Naive B cell (primary cell): ENCODE results near the gene ORC3. TPM values are rescaled to one million over a fixed set of nuclear protein-coding genes. Genes with fewer than 3 reads are reported as not detected.

ENCODE experiments used
- ATAC-seq, 2 donors: fragments of 150-1000 bp; cut with Tn5 transposase; 2 replicates each; pipeline ENCODE4 v1.10.0; 2021; ENCODE audit warnings: low read depth in 2 of 2, mild to moderate bottlenecking in 2 of 2, moderate library complexity in 2 of 2
- DNase-seq: peaks from one replicate; pipeline ENCODE4 v3.0.0; 2022
- H3K27ac Mint-ChIP-seq, 6 donors: one replicate each; pipeline ENCODE4 v1.8.0; 2020 to 2022; ENCODE audit warnings: mild to moderate bottlenecking in 6 of 6, mixed read lengths in 6 of 6, moderate library complexity in 5 of 6, inconsistent platforms in 2 of 6
- H3K27me3 Mint-ChIP-seq, 3 donors: one replicate each; pipeline ENCODE4 v1.8.0; 2021 to 2022; ENCODE audit warnings: mixed read lengths in 3 of 3, mild to moderate bottlenecking in 1 of 3
- H3K36me3 Mint-ChIP-seq, 2 donors: one replicate each; pipeline ENCODE4 v1.8.0; 2020 to 2022; ENCODE audit warnings: mixed read lengths in 2 of 2, inconsistent platforms in 1 of 2, mild to moderate bottlenecking in 1 of 2
- H3K4me1 Mint-ChIP-seq, 3 donors: one replicate each; pipeline ENCODE4 v1.8.0; 2020 to 2022; ENCODE audit warnings: mixed read lengths in 3 of 3, inconsistent platforms in 1 of 3, mild to moderate bottlenecking in 1 of 3, moderate library complexity in 1 of 3
- H3K4me3 Mint-ChIP-seq, 8 donors: one replicate each; pipeline ENCODE4 v1.8.0; 2020 to 2022; ENCODE audit warnings: mild to moderate bottlenecking in 8 of 8, mixed read lengths in 8 of 8, moderate library complexity in 8 of 8, inconsistent platforms in 2 of 8
- H3K9me3 Mint-ChIP-seq, 7 donors: one replicate each; pipeline ENCODE4 v1.8.0; 2020 to 2022; ENCODE audit warnings: mixed read lengths in 7 of 7, mild to moderate bottlenecking in 5 of 7, inconsistent platforms in 2 of 7, moderate library complexity in 1 of 7
- polyA plus RNA-seq, 6 donors: library from polyadenylated mRNA; unstranded; fragments of 300-500 nt; fragmentation: Illumina TruSeq; gene quantifications; one replicate each; pipeline ENCODE4 v1.2.3, GENCODE V29; 2021; ENCODE audit warnings: low read depth in 6 of 6

The ORC3 gene
- polyA plus RNA-seq, 6 donors from 2014 or later = 34.4 to 68.4 (median 38.8) TPM

GRCh38 chr6:87618531-87618930, 28.6 kb downstream of the ORC3 start:
- DNase-seq = no peak
- no peaks in the 10 kb centered on the region for H3K27me3 Mint-ChIP-seq
- peaks cover 0 to 3% (median 0%) of the 10 kb centered on the region in 7 donors for H3K9me3 Mint-ChIP-seq
- H3K4me1 Mint-ChIP-seq = no peaks in the 10 kb centered on the region
- no peak overlapping the region for H3K4me3 Mint-ChIP-seq
- peaks cover 16 to 20% of the 10 kb centered on the region in 2 donors for H3K36me3 Mint-ChIP-seq
- ATAC-seq = no peak
- peak overlapping the region in 1 of 6 donors; percentile 85 for H3K27ac Mint-ChIP-seq

DNA sequence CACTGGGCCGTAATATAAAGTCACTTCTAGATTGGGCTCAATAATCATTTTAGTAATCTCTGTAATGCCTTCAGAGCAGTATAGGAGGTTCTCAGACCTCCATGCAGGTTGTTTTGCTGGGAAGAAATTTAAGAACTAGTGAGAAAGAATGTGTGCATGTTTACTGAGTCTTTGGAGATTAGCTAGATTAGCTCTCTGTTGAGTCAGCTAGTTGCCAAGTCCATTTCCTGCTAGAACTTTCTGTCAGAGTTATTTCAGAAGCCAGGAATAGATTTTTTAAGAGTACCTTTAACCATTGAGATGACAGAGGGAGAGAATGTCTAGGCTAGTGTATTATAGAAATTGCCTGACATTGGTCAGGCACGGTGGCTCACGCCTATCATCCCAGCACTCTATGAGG, 33.3 kb downstream of the ORC3 start:
- H3K4me3 Mint-ChIP-seq = no peak overlapping the region
- no peak overlapping the region for H3K27ac Mint-ChIP-seq
- no peaks in the 10 kb centered on the region for H3K4me1 Mint-ChIP-seq
- no peaks in the 10 kb centered on the region for H3K27me3 Mint-ChIP-seq
- ATAC-seq (no peak), DNase-seq (no peak)
- no peaks in the 10 kb centered on the region for H3K9me3 Mint-ChIP-seq
- H3K36me3 Mint-ChIP-seq = peaks cover 0 to 20% of the 10 kb centered on the region in 2 donors

GRCh38 chr6:87628424-87628823, 38.5 kb downstream of the ORC3 start:
- H3K27ac Mint-ChIP-seq = no peak overlapping the region
- no peak overlapping the region for H3K4me3 Mint-ChIP-seq

DNA sequence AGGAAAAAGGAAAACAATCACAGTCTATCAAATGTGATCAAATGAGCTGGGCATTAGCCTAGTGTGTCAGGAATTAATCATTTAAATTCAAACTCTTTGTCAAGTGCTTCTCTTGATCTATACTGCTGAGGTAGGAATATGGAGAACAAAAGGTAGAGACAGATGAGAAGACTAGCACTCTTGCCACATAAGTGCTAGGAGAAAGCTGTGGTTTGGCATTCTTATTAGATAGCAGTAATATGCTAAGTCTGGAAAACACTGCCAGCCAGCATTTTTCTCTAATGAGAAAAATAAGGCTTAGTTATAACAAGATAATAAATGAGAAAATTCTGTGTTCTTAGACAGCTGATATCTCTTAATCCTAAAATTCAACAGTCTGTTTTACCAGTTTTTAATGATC, 38.9 kb downstream of the ORC3 start:
- no peak overlapping the region for H3K27ac Mint-ChIP-seq
- no peaks in the 10 kb centered on the region for H3K4me1 Mint-ChIP-seq
- ATAC-seq = no peak
- no peaks in the 10 kb centered on the region for H3K27me3 Mint-ChIP-seq
- H3K36me3 Mint-ChIP-seq = peaks cover 0 to 13% of the 10 kb centered on the region in 2 donors
- H3K4me3 Mint-ChIP-seq = no peak overlapping the region
- H3K9me3 Mint-ChIP-seq = no peaks in the 10 kb centered on the region
- DNase-seq = no peak

More at GRCh38 chr6:87628424-87628823, 38.5 kb downstream of the ORC3 start:
- DNase-seq (no peak), ATAC-seq (no peak)
- Mint-ChIP-seq H3K27me3 (no peaks in the 10 kb centered on the region), H3K9me3 (no peaks in the 10 kb centered on the region), H3K4me1 (no peaks in the 10 kb centered on the region), H3K36me3 (peaks cover 0 to 16% of the 10 kb centered on the region in 2 donors)

GRCh38 chr6:87630746-87631145, 40.8 kb downstream of the ORC3 start:
- Mint-ChIP-seq H3K27ac (peak overlapping the region in 1 of 6 donors; percentile 72), H3K4me1 (no peaks in the 10 kb centered on the region), H3K9me3 (no peaks in the 10 kb centered on the region), H3K4me3 (no peak overlapping the region), H3K27me3 (no peaks in the 10 kb centered on the region), H3K36me3 (peaks cover 0 to 15% of the 10 kb centered on the region in 2 donors)
- DNase-seq (no peak), ATAC-seq (no peak)

DNA sequence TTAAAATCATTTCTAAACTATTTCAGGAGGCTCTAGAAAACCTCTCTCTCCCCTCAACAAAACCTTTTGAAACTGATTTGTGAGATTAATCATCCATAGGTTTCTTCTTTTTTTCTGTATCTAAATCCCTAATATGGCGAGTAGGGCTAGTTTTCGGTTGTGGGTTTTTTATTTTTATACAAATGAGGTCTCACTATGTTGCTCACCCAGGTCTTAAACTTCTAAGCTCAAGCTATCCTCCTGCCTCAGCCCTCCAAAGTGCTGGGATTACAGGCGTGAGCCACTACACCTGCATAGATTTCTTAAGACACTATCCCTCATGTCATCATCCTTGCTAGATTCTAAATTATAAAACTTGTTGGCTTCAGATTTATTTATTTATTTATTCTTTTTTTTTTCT, 43.9 kb downstream of the ORC3 start:
- Mint-ChIP-seq H3K4me1 (peaks cover 0 to 3% (median 0%) of the 10 kb centered on the region in 3 donors), H3K27ac (no peak overlapping the region), H3K36me3 (peaks cover 8 to 22% of the 10 kb centered on the region in 2 donors), H3K9me3 (no peaks in the 10 kb centered on the region), H3K4me3 (no peak overlapping the region), H3K27me3 (no peaks in the 10 kb centered on the region)
- DNase-seq (no peak), ATAC-seq (no peak)

- Mint-ChIP-seq H3K4me1 (peaks cover 0 to 3% (median 0%) of the 10 kb centered on the region in 3 donors), H3K4me3 (no peak overlapping the region), H3K27me3 (no peaks in the 10 kb centered on the region), H3K9me3 (no peaks in the 10 kb centered on the region), H3K36me3 (peaks cover 8 to 17% of the 10 kb centered on the region in 2 donors), H3K27ac (peak overlapping the region in 1 of 6 donors; percentile 11)
- no peak for ATAC-seq
- no peak for DNase-seq
Measured at GRCh38 chr6:87636315-87636714, 46.4 kb downstream of the ORC3 start.

- Mint-ChIP-seq H3K4me1 (peaks cover 0 to 3% (median 0%) of the 10 kb centered on the region in 3 donors), H3K36me3 (peaks cover 8 to 17% of the 10 kb centered on the region in 2 donors)
- no peak for ATAC-seq
Measured at GRCh38 chr6:87637106-87637505, 47.2 kb downstream of the ORC3 start.

GRCh38 chr6:87639373-87639772, 49.4 kb downstream of the ORC3 start:
- Mint-ChIP-seq H3K36me3 (peaks cover 8 to 12% of the 10 kb centered on the region in 2 donors), H3K9me3 (no peaks in the 10 kb centered on the region), H3K4me3 (no peak overlapping the region), H3K4me1 (peaks cover 2 to 3% (median 2%) of the 10 kb centered on the region in 3 donors), H3K27ac (no peak overlapping the region), H3K27me3 (no peaks in the 10 kb centered on the region)
- no peak for DNase-seq
- no peak for ATAC-seq

More at GRCh38 chr6:87637106-87637505, 47.2 kb downstream of the ORC3 start:
- H3K4me3 Mint-ChIP-seq = no peak overlapping the region
- H3K9me3 Mint-ChIP-seq = no peaks in the 10 kb centered on the region
- no peaks in the 10 kb centered on the region for H3K27me3 Mint-ChIP-seq
- no peak for DNase-seq
- no peak overlapping the region for H3K27ac Mint-ChIP-seq

- ATAC-seq (no peak), DNase-seq (no peak)
- Mint-ChIP-seq H3K9me3 (no peaks in the 10 kb centered on the region), H3K4me3 (no peak overlapping the region), H3K36me3 (peaks cover 7 to 9% of the 10 kb centered on the region in 2 donors), H3K4me1 (peaks cover 3 to 14% (median 11%) of the 10 kb centered on the region in 3 donors), H3K27ac (no peak overlapping the region), H3K27me3 (no peaks in the 10 kb centered on the region)
Measured at GRCh38 chr6:87641065-87641692, 51.2 kb downstream of the ORC3 start.

- ATAC-seq (peak in 1 of 2 donors; percentile 52), DNase-seq (no peak)
- Mint-ChIP-seq H3K4me3 (peak overlapping the region in 5 of 8 donors; percentile 47 to 80 (median 74)), H3K36me3 (peaks cover 5 to 8% of the 10 kb centered on the region in 2 donors), H3K9me3 (no peaks in the 10 kb centered on the region), H3K4me1 (peaks cover 4 to 14% (median 11%) of the 10 kb centered on the region in 3 donors), H3K27me3 (no peaks in the 10 kb centered on the region), H3K27ac (peak overlapping the region in 4 of 6 donors; percentile 39 to 82 (median 54))
Measured at GRCh38 chr6:87645080-87645479, 55.1 kb downstream of the ORC3 start.

DNA sequence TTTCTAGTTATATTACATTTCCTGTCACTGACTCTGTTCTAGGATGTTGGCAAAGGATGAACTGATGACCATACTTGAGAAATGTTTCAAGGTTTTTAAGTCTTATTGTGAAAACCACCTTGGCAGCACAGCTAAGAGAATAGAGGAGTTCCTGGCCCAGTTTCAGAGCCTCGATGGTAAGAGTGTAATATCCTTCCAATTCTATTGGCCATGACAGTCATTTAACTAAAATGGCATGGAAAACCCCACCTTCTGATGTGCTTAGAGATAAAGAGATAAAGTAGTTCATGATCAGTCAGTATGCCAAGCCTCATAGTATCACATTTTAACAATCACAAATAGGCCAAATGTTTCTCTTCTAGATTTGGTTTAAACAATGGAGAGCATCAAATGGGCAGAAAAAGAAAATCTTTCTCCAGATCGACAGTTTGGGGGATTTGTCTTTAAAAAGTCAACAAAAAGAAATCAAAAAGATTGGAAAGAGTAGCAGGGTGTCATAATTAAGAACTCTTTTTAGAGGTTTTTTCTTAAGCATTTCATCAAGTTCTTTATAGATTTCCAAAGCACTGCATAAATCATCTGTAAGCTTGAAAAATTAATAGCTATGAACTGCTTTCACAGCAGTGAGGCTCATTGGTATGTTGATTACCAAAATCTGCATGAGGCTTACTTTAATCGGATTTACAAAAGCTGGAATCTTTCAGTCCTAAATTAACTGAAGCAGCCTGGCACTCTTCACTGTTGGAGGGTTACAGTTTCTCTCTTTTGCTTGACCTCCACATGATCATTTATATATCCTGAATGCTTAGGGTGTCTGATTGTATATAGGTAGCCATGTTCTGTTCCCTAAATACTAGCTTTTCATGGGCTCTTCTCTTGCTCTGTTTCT, 63.4 kb downstream of the ORC3 start:
- H3K4me1 Mint-ChIP-seq = peaks cover 0 to 7% (median 0%) of the 10 kb centered on the region in 3 donors
- no peak overlapping the region for H3K4me3 Mint-ChIP-seq
- no peak for DNase-seq
- H3K27me3 Mint-ChIP-seq = no peaks in the 10 kb centered on the region
- ATAC-seq = no peak
- H3K36me3 Mint-ChIP-seq = peaks cover 22 to 46% of the 10 kb centered on the region in 2 donors
- peak overlapping the region in 2 of 6 donors; percentile 26 to 57 for H3K27ac Mint-ChIP-seq
- H3K9me3 Mint-ChIP-seq = peaks cover 0 to 3% (median 0%) of the 10 kb centered on the region in 7 donors

DNA sequence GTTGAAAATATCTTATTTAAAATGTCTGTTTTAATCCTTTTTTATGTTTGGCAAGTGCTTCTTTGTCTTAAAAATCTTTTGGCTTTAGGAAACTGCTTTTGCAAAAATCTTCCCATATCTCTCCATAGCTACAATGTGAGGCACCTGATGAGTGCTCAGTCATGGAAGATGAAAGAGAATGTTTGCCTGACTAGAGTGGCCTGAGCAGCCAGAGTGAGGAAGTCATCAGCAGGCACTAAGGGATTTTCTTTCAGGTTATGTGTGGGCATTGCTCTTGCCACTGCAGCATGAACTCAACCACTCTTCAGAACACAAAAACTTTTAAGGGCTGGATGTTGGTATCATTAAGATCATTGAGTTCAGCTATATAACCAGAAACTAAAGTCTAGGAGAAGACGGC, 64.2 kb downstream of the ORC3 start:
- Mint-ChIP-seq H3K4me1 (peaks cover 0 to 7% (median 0%) of the 10 kb centered on the region in 3 donors), H3K9me3 (peaks cover 0 to 3% (median 0%) of the 10 kb centered on the region in 7 donors), H3K4me3 (no peak overlapping the region), H3K36me3 (peaks cover 28 to 46% of the 10 kb centered on the region in 2 donors), H3K27ac (peak overlapping the region in 1 of 6 donors; percentile 57), H3K27me3 (no peaks in the 10 kb centered on the region)
- DNase-seq (no peak), ATAC-seq (no peak)
